ENCODE results near the gene RANGAP1. TPM values are rescaled to one million over a fixed set of nuclear protein-coding genes. Genes with fewer than 3 reads are reported as not detected.

Gene RANGAP1
- total RNA-seq, 1 donor from 2014 or later = 49.7 TPM

DNA sequence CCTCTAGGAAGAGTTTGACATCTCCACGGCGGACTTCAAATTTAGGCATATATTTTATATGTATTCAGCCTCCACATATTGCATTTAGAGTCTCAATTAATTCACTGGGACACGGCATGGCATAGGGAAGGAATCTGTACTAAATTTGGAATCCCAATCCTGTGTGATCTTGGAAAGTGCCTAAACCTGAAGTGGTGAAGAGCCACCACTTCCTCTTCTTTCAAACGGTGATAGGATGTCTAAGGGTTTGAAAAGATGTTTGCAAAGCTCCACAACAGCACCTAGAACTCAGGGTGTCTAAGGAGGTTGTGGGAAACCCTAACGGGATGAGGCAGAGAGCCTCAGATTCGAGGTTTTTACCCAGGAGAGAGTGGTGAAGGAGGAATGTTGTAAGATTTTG is 81.9 kb downstream of the RANGAP1 start:
- peaks cover 17% of the 10 kb centered on the region for H3K4me1 Mint-ChIP-seq (ENCODE audit: unreplicated experiment)
- H3K9me3 Mint-ChIP-seq (ENCODE audit: unreplicated experiment) = no peaks in the 10 kb centered on the region
- TF ChIP-seq CTCF (IDR thresholded peaks at IDR 0.05) = no peak
- H3K27me3 Mint-ChIP-seq (ENCODE audit: unreplicated experiment) = peaks cover 18% of the 10 kb centered on the region
- no peak overlapping the region for H3K4me3 Mint-ChIP-seq (ENCODE audit: unreplicated experiment)
- H3K27ac Mint-ChIP-seq (ENCODE audit: unreplicated experiment) = no peak overlapping the region
- H3K36me3 Mint-ChIP-seq (ENCODE audit: unreplicated experiment) = peaks cover 3% of the 10 kb centered on the region
- no peak for DNase-seq (ENCODE audit: extremely low spot score, unreplicated experiment)

DNA sequence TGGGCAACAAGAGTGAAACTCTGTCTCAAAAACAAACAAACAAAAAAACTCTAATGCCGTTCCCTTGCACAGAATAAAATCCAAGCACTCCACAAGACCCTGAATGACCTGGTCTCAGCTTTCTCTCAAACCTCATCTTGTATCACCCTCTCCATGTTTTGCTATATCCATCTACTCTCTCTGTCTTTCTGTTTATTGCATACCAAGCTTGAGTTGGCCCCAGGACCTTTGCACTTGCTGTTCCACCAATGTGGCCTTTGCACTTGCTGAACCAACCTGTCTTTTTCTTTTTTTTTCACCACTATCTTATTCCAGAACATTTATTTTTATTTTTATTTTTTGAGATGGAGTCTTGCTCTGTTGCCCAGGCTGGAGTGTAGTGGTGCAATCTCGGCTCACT is 82.9 kb downstream of the RANGAP1 start:
- peaks cover 18% of the 10 kb centered on the region for H3K27me3 Mint-ChIP-seq (ENCODE audit: unreplicated experiment)
- no peak overlapping the region for H3K4me3 Mint-ChIP-seq (ENCODE audit: unreplicated experiment)
- H3K36me3 Mint-ChIP-seq (ENCODE audit: unreplicated experiment) = no peaks in the 10 kb centered on the region
- TF ChIP-seq CTCF (IDR thresholded peaks at IDR 0.05) = no peak
- H3K4me1 Mint-ChIP-seq (ENCODE audit: unreplicated experiment) = peaks cover 20% of the 10 kb centered on the region
- H3K9me3 Mint-ChIP-seq (ENCODE audit: unreplicated experiment) = no peaks in the 10 kb centered on the region
- DNase-seq (ENCODE audit: extremely low spot score, unreplicated experiment) = no peak
- no peak overlapping the region for H3K27ac Mint-ChIP-seq (ENCODE audit: unreplicated experiment)

DNA sequence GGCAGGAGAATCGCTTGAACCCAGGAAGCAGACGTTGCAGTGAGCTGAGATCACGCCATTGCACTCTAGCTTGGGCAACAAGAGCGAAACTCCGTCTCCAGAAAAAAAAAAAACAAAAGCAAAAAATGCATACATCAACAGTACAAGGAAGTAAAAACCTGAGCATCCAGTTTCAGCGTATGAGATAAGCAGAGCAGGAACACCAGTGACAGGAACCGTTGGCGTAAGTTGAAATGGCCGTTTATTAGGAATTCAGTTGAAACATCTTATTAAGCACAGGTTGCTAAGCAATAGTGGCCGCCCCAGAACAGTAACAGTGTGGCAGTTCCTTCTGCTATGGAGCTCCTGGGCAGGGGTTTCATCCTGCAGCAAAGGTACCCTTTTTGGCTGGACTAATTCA is 84.8 kb downstream of the RANGAP1 start:
- no peaks in the 10 kb centered on the region for H3K9me3 Mint-ChIP-seq (ENCODE audit: unreplicated experiment)
- TF ChIP-seq CTCF (IDR thresholded peaks at IDR 0.05) = no peak
- H3K27me3 Mint-ChIP-seq (ENCODE audit: unreplicated experiment) = peaks cover 18% of the 10 kb centered on the region
- H3K4me1 Mint-ChIP-seq (ENCODE audit: unreplicated experiment) = peaks cover 26% of the 10 kb centered on the region
- no peak overlapping the region for H3K4me3 Mint-ChIP-seq (ENCODE audit: unreplicated experiment)
- DNase-seq (ENCODE audit: extremely low spot score, unreplicated experiment) = no peak
- no peak overlapping the region for H3K27ac Mint-ChIP-seq (ENCODE audit: unreplicated experiment)
- no peaks in the 10 kb centered on the region for H3K36me3 Mint-ChIP-seq (ENCODE audit: unreplicated experiment)

DNA sequence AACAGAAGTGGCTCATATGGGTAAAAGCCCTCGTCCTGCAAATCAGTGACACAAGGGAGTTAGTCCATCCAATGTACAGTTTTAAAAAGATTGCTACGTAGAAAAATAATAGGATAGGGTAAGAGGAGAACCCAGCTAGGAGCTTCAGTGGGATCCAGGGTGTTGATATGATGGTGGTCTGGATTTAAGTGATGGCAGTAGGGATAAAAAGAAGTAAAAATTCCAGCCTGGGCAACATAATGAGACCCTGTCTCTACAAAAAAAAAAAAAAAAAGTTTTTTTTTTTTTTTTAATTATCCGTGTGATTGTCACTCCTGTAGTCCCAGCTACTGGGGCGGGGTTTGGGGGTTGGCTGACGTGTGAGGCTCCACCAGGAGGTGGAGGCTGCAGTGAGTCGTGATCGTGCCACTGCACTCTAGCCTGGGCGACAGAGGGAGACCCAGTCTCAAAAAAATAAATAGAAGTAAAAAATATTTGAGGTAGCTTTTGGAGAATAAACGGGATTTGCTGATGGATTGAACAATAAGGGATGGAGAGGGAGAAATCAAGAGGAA is 87.9 kb downstream of the RANGAP1 start:
- Mint-ChIP-seq H3K36me3 (ENCODE audit: unreplicated experiment) (no peaks in the 10 kb centered on the region), H3K4me3 (ENCODE audit: unreplicated experiment) (peak overlapping the region; percentile 87), H3K27me3 (ENCODE audit: unreplicated experiment) (peaks cover 10% of the 10 kb centered on the region), H3K4me1 (ENCODE audit: unreplicated experiment) (peaks cover 12% of the 10 kb centered on the region), H3K27ac (ENCODE audit: unreplicated experiment) (no peak overlapping the region), H3K9me3 (ENCODE audit: unreplicated experiment) (no peaks in the 10 kb centered on the region)
- no peak for TF ChIP-seq CTCF (IDR thresholded peaks at IDR 0.05)
- no peak for DNase-seq (ENCODE audit: extremely low spot score, unreplicated experiment)

GRCh38 chr22:41197038-41197972 is 88.7 kb downstream of the RANGAP1 start:
- H3K4me1 Mint-ChIP-seq (ENCODE audit: unreplicated experiment) = peaks cover 12% of the 10 kb centered on the region
- no peak overlapping the region for H3K27ac Mint-ChIP-seq (ENCODE audit: unreplicated experiment)
- no peaks in the 10 kb centered on the region for H3K36me3 Mint-ChIP-seq (ENCODE audit: unreplicated experiment)
- H3K27me3 Mint-ChIP-seq (ENCODE audit: unreplicated experiment) = peaks cover 10% of the 10 kb centered on the region
- H3K9me3 Mint-ChIP-seq (ENCODE audit: unreplicated experiment) = no peaks in the 10 kb centered on the region
- DNase-seq (ENCODE audit: extremely low spot score, unreplicated experiment) = peak; percentile 89
- peak overlapping the region; percentile 87 for H3K4me3 Mint-ChIP-seq (ENCODE audit: unreplicated experiment)
- no peak for TF ChIP-seq CTCF (IDR thresholded peaks at IDR 0.05)
